Smooth muscle cell (in vitro differentiated cells): Measurements from ENCODE around the gene USP9X. TPM values are rescaled to one million over a fixed set of nuclear protein-coding genes. Genes with fewer than 3 reads are reported as not detected.

Source experiments
- DNase-seq: peaks from one replicate; lab custom pipeline; 2025; ENCODE audit not compliant: unreplicated experiment; lab: John Stamatoyannopoulos, UW
- H2AFZ ChIP-seq: fragments of 200-600 bp; sonication (generic); 2 replicates; pipeline ENCODE4 v1.6.0; 2016; ENCODE audit warnings: antibody characterized with exemption, low read depth, mild to moderate bottlenecking
- H3F3A ChIP-seq: fragments of 200-600 bp; sonication (generic); 2 replicates; pipeline ENCODE4 v1.6.0; 2017; ENCODE audit warnings: antibody characterized with exemption, low read depth
- H3K27ac ChIP-seq: fragments of 200-600 bp; sonication (generic); 2 replicates; pipeline ENCODE4 v1.5.1; 2016; ENCODE audit warnings: low read depth, mild to moderate bottlenecking
- H3K27me3 ChIP-seq: fragments of 200-600 bp; sonication (generic); 2 replicates; pipeline ENCODE4 v1.6.1; 2016; ENCODE audit warnings: low read depth, mild to moderate bottlenecking
- H3K36me3 ChIP-seq: fragments of 200-600 bp; sonication (generic); 2 replicates; pipeline ENCODE4 v1.5.1; 2016; ENCODE audit warnings: low read depth
- H3K4me1 ChIP-seq: fragments of 200-600 bp; sonication (generic); 2 replicates; pipeline ENCODE4 v1.5.1; 2016; ENCODE audit warnings: low read depth
- H3K4me2 ChIP-seq: fragments of 200-600 bp; sonication (generic); 2 replicates; pipeline ENCODE4 v1.6.0; 2016; ENCODE audit warnings: mild to moderate bottlenecking
- H3K4me3 ChIP-seq: fragments of 200-600 bp; sonication (generic); 2 replicates; pipeline ENCODE4 v1.5.1; 2016; ENCODE audit warnings: mild to moderate bottlenecking
- H3K79me2 ChIP-seq: fragments of 200-600 bp; sonication (generic); 2 replicates; pipeline ENCODE4 v1.6.0; 2016; ENCODE audit warnings: low read depth, mild to moderate bottlenecking
- H3K9ac ChIP-seq: fragments of 200-600 bp; sonication (generic); 2 replicates; pipeline ENCODE4 v1.6.0; 2016; ENCODE audit warnings: low read depth
- H3K9me3 ChIP-seq: fragments of 200-600 bp; sonication (generic); replicated peaks from 2 replicates; pipeline ENCODE4 v1.5.1; 2016; ENCODE audit warnings: low read depth
- H4K20me1 ChIP-seq: fragments of 200-600 bp; sonication (generic); 2 replicates; pipeline ENCODE4 v1.6.0; 2016; ENCODE audit warnings: low read depth
- WGBS: methylation state at CpG from one replicate; pipeline ENCODE4 v1.1.7; 2016; ENCODE audit warnings: low lambda C conversion rate; 5-methylcytosine and 5-hydroxymethylcytosine counted together
- polyA plus RNA-seq: library from polyadenylated mRNA; unstranded; fragments of >200 nt; fragmentation: Nextera tagmentation; extraction: Ambion mirVana; gene quantifications from 2 replicates; pipeline ENCODE4 v1.2.1, GENCODE V29; 2016
- total RNA-seq: library from RNA; depleted of rRNA; stranded (reverse); fragments of >200 nt; gene quantifications from 2 replicates; pipeline ENCODE4 v1.2.3, GENCODE V29; 2014
- TF ChIP-seq, protein P1 (sequence below): fragments of 200-600 bp; sonication (generic); IDR thresholded peaks from 2 replicates; pipeline ENCODE4 v1.5.1; 2017; ENCODE audit warnings: borderline replicate concordance, mild to moderate bottlenecking, antibody characterized with exemption; ENCODE audit not compliant: insufficient read depth, poor library complexity, severe bottlenecking

Gene USP9X
- total and polyA plus RNA-seq, 2 experiments from 2014 or later, result 26.0 to 98.0 TPM

DNA sequence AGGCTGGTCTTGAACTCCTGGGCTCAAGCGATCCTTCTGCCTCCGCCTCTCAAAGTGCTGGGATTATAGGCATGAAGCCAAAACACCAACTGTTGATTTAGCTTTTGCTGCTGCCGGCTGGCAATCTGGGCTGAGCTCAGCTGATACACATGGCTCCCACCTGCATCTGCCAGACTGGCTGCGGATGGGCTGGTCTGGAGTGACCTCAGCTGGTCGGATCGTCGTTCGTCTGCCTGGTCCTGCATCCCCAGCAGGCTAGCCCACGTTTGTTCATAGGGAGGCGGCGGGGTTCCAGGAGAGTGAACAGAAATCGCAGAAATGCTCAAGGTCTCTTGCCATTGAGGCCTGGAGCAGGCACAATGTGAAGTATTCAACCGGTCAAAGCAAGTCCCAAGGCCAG is 174.3 kb downstream of the USP9X start:
- no peaks in the 10 kb centered on the region for H3K27me3 ChIP-seq
- 90% methylated on average over 13 of the region's 13 CpGs for WGBS
- no peak overlapping the region for H3K9ac ChIP-seq
- H3K4me2 ChIP-seq, result no peak overlapping the region
- no peaks in the 10 kb centered on the region for H3F3A ChIP-seq
- no peaks in the 10 kb centered on the region for H3K79me2 ChIP-seq
- H3K9me3 ChIP-seq, result no peaks in the 10 kb centered on the region
- H3K27ac ChIP-seq, result no peak overlapping the region
- H3K4me3 ChIP-seq, result no peak overlapping the region
- H3K4me1 ChIP-seq, result no peaks in the 10 kb centered on the region
- TF ChIP-seq, protein P1, sequence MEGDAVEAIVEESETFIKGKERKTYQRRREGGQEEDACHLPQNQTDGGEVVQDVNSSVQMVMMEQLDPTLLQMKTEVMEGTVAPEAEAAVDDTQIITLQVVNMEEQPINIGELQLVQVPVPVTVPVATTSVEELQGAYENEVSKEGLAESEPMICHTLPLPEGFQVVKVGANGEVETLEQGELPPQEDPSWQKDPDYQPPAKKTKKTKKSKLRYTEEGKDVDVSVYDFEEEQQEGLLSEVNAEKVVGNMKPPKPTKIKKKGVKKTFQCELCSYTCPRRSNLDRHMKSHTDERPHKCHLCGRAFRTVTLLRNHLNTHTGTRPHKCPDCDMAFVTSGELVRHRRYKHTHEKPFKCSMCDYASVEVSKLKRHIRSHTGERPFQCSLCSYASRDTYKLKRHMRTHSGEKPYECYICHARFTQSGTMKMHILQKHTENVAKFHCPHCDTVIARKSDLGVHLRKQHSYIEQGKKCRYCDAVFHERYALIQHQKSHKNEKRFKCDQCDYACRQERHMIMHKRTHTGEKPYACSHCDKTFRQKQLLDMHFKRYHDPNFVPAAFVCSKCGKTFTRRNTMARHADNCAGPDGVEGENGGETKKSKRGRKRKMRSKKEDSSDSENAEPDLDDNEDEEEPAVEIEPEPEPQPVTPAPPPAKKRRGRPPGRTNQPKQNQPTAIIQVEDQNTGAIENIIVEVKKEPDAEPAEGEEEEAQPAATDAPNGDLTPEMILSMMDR, result no peak
- DNase-seq, result no peak
- H4K20me1 ChIP-seq, result no peaks in the 10 kb centered on the region
- no peak overlapping the region for H2AFZ ChIP-seq
- no peaks in the 10 kb centered on the region for H3K36me3 ChIP-seq

DNA sequence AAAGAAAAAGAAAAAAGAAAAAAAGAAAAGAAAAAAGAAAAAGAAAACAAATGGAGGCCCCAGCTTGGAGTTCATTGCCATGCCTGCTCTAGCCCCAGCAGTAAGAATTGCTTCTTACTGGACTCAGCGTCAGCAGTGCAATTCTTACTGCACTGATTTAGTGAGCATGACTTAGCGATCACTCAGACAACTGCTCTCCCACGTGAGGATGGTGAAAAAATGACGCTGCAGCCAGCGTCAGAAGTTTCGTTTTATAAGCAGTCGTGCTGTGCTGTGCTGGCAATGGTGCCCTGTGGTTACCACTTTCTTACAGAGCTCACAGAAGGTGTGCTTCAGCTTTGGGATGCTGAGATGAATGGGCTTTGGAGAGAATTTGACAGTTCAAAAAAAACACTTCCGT is 180.4 kb downstream of the USP9X start:
- Histone ChIP-seq H3K4me3 (no peak overlapping the region), H3K27me3 (no peaks in the 10 kb centered on the region), H3K9ac (no peak overlapping the region), H4K20me1 (no peaks in the 10 kb centered on the region), H3K27ac (no peak overlapping the region), H3K4me2 (no peak overlapping the region), H3K79me2 (no peaks in the 10 kb centered on the region), H3K9me3 (no peaks in the 10 kb centered on the region), H2AFZ (no peak overlapping the region), H3K4me1 (no peaks in the 10 kb centered on the region), H3K36me3 (no peaks in the 10 kb centered on the region), H3F3A (no peaks in the 10 kb centered on the region)
- TF ChIP-seq, protein P1, result no peak
- WGBS, result 69% methylated on average over 8 of the region's 8 CpGs
- DNase-seq, result no peak

DNA sequence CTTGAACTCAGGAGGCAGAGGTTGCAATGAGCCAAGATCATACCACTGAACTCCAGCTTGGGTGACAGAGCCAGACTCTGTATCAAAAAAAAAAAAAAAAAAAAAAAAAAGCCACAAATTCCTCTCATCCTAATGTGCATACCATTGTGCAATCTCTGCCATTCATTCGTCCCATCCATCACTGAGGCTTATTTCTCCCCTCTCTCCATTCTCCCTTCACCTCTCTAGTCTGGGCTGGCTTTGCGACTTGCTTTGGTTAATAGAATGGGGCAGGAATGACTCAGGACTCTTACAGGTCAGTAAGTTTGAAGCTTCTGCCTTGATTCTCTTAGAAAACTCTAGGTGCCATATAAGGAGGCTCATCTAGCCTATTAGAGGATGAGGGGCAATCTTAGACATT is 188.4 kb downstream of the USP9X start:
- Histone ChIP-seq H3K27ac (no peak overlapping the region), H3K9ac (no peak overlapping the region), H3K27me3 (no peaks in the 10 kb centered on the region), H3F3A (no peaks in the 10 kb centered on the region), H3K4me1 (no peaks in the 10 kb centered on the region), H2AFZ (no peak overlapping the region), H3K9me3 (no peaks in the 10 kb centered on the region), H3K36me3 (no peaks in the 10 kb centered on the region), H3K79me2 (no peaks in the 10 kb centered on the region), H3K4me2 (no peak overlapping the region), H4K20me1 (no peaks in the 10 kb centered on the region), H3K4me3 (no peak overlapping the region)
- no peak for DNase-seq
- TF ChIP-seq, protein P1, result no peak
- WGBS, result 67% methylated on average over 2 of the region's 2 CpGs
